Thyroid gland (tissue), 4 donors: Measurements from ENCODE around the gene COL1A2. TPM values are rescaled to one million over a fixed set of nuclear protein-coding genes. Genes with fewer than 3 reads are reported as not detected.

Experiments
- DNase-seq, 2 donors: peaks; one replicate each; pipeline ENCODE4 v3.0.0-alpha.2; 2019
- H3K27ac ChIP-seq, 3 donors: fragments of 200-600 bp; sonication (generic); 1 replicate in 2 of 3; 2 replicates in 1 of 3; pipeline ENCODE4 v1.5.1; 2016 to 2019; ENCODE audit warnings: mild to moderate bottlenecking in 1 of 3, moderate library complexity in 1 of 3
- H3K27me3 ChIP-seq: fragments of 200-600 bp; sonication (generic); one replicate; pipeline ENCODE4 v1.5.1; 2019
- H3K36me3 ChIP-seq, 2 donors: fragments of 200-600 bp; sonication (generic); one replicate each; pipeline ENCODE4 v1.5.1; 2016 to 2019
- H3K4me1 ChIP-seq, 2 donors: fragments of 200-600 bp; sonication (generic); one replicate each; pipeline ENCODE4 v1.5.1; 2017 to 2019
- H3K4me3 ChIP-seq, 3 donors: fragments of 200-600 bp; sonication (generic); replicated peaks in 1 of 3; 1 replicate in 2 of 3; 2 replicates in 1 of 3; pipeline ENCODE4 v1.5.1; 2016; ENCODE audit warnings: mild to moderate bottlenecking in 1 of 3
- H3K9me3 ChIP-seq: fragments of 200-600 bp; sonication (generic); one replicate; pipeline ENCODE4 v1.5.1; 2017
- CTCF ChIP-seq, 6 experiments: fragments of 200-600 bp in 3 of 6; fragments of 450-650 bp in 3 of 6; sonication (generic) in 3 of 6; IDR thresholded peaks; one replicate each; pipeline ENCODE4 v1.5.1; 2016 to 2019; ENCODE audit warnings: antibody characterized with exemption in 6 of 6, mild to moderate bottlenecking in 2 of 6, inconsistent platforms in 1 of 6, moderate library complexity in 1 of 6
- POLR2A ChIP-seq, 2 donors: fragments of 450-650 bp; IDR thresholded peaks; one replicate each; pipeline ENCODE4 v1.6.1; 2017; ENCODE audit warnings: antibody characterized with exemption in 2 of 2, mild to moderate bottlenecking in 2 of 2, moderate library complexity in 1 of 2
- WGBS, 2 donors: methylation state at CpG; one replicate each; pipeline ENCODE4 v1.1.5; 2017; 5-methylcytosine and 5-hydroxymethylcytosine counted together
- intact Hi-C: fragments of 100-400 bp; cut with DNase I; formaldehyde crosslinking; loops from one replicate; pipeline ENCODE4 v1.15.1; 2023
- total RNA-seq, 4 donors: library from RNA; depleted of rRNA; stranded (reverse); fragments of >200 nt; gene quantifications; one replicate each; pipeline ENCODE4 v1.2.3, GENCODE V29; 2016

The COL1A2 gene
- total RNA-seq, 4 donors from 2014 or later, result 50.4 to 143 (median 88.4) TPM

GRCh38 chr7:94368371-94368791 lies 26.3 kb upstream of the COL1A2 start:
- Histone ChIP-seq H3K27me3 (no peaks in the 10 kb centered on the region), H3K4me3 (peak overlapping the region in 1 of 3 donors; percentile 1), H3K27ac (peak overlapping the region; percentile 75 to 93 (median 85)), H3K9me3 (no peaks in the 10 kb centered on the region), H3K4me1 (peaks cover 8 to 12% of the 10 kb centered on the region in 2 donors), H3K36me3 (no peaks in the 10 kb centered on the region)
- 3 to 4% methylated on average over 5 of the region's 5 CpGs for WGBS, 2 donors
- intact Hi-C loops, result no loop called here
- TF ChIP-seq POLR2A (IDR thresholded peaks at IDR 0.05) (no peak), CTCF (IDR thresholded peaks at IDR 0.05) (no peak)
- DNase-seq, result no peak

DNA sequence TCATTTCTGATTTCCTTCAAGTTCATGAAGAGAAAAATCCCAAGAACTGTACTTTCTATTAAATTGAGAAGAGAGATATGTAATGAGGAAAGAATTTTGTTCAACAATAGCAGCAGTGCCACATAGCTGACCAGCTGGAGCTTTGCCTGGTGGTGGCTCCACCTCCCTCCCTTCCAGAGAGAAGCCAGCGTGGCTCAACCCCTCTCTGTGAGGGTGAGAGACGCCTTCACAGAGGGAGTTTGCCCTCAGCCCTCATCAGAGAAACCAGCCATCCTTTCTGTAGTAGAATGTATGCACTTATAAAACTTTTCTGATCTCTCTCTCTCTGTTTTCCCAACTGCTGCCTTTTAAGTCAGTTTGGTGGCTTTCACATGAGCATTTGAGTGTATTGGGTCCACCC lies 20.5 kb upstream of the COL1A2 start:
- Histone ChIP-seq H3K27ac (peak overlapping the region; percentile 13 to 46 (median 44)), H3K4me3 (no peak overlapping the region), H3K9me3 (no peaks in the 10 kb centered on the region), H3K36me3 (no peaks in the 10 kb centered on the region), H3K4me1 (peaks cover 6% of the 10 kb centered on the region in 2 donors), H3K27me3 (no peaks in the 10 kb centered on the region)
- 3 to 7% methylated on average over 2 of the region's 2 CpGs for WGBS, 2 donors
- peak; percentile 83 to 86 for DNase-seq
- no peak for TF ChIP-seq CTCF (IDR thresholded peaks at IDR 0.05)
- TF ChIP-seq POLR2A (IDR thresholded peaks at IDR 0.05), result peak in 1 of 2 donors; percentile 35
- intact Hi-C loops, result no loop called here

GRCh38 chr7:94374721-94375566 lies 19.8 kb upstream of the COL1A2 start:
- H3K9me3 ChIP-seq, result no peaks in the 10 kb centered on the region
- intact Hi-C loops, result no loop called here
- peak; percentile 31 to 34 for DNase-seq
- peak overlapping the region; percentile 13 to 63 (median 46) for H3K27ac ChIP-seq
- peaks cover 4 to 6% of the 10 kb centered on the region in 2 donors for H3K4me1 ChIP-seq
- no peaks in the 10 kb centered on the region for H3K36me3 ChIP-seq
- no peak for TF ChIP-seq POLR2A (IDR thresholded peaks at IDR 0.05)
- no peak for TF ChIP-seq CTCF (IDR thresholded peaks at IDR 0.05)
- 27 to 36% methylated on average over 5 of the region's 5 CpGs for WGBS, 2 donors
- no peak overlapping the region for H3K4me3 ChIP-seq
- no peaks in the 10 kb centered on the region for H3K27me3 ChIP-seq

- no peaks in the 10 kb centered on the region for H3K9me3 ChIP-seq
- H3K27me3 ChIP-seq, result no peaks in the 10 kb centered on the region
- peak overlapping the region; percentile 13 to 63 (median 36) for H3K27ac ChIP-seq
- no peak for DNase-seq
- WGBS, 2 donors, result 59 to 69% methylated on average over 2 of the region's 2 CpGs
- no peaks in the 10 kb centered on the region for H3K36me3 ChIP-seq
- TF ChIP-seq POLR2A (IDR thresholded peaks at IDR 0.05) (no peak), CTCF (IDR thresholded peaks at IDR 0.05) (no peak)
- intact Hi-C loops, result no loop called here
- peaks cover 4 to 6% of the 10 kb centered on the region in 2 donors for H3K4me1 ChIP-seq
- no peak overlapping the region for H3K4me3 ChIP-seq
Measured at GRCh38 chr7:94375691-94376090, 19.0 kb upstream of the COL1A2 start.

- H3K9me3 ChIP-seq, result no peaks in the 10 kb centered on the region
- H3K27ac ChIP-seq, result no peak overlapping the region
- H3K4me3 ChIP-seq, result no peak overlapping the region
- no peaks in the 10 kb centered on the region for H3K27me3 ChIP-seq
- WGBS, 2 donors, result 93 to 97% methylated on average over 1 of the region's 1 CpG
- H3K4me1 ChIP-seq, result peaks cover 4 to 6% of the 10 kb centered on the region in 2 donors
- intact Hi-C loops, result no loop called here
- TF ChIP-seq CTCF (IDR thresholded peaks at IDR 0.05), result no peak
- TF ChIP-seq POLR2A (IDR thresholded peaks at IDR 0.05), result no peak
- H3K36me3 ChIP-seq, result no peaks in the 10 kb centered on the region
- DNase-seq, result no peak
Measured at GRCh38 chr7:94376281-94376680, 18.4 kb upstream of the COL1A2 start.
